ENCODE results near the gene HTR3D.
"Not testable (repeated sequence)": the region's sequence is repeated elsewhere in the genome, so short reads cannot be mapped to it uniquely, and the experiment has no call there.

The HTR3D gene

GRCh38 chr3:184016169-184016570, 15.4 kb upstream of the HTR3D start:
- DNase-seq (ENCODE audit: low read depth in 2 of 2) = no peak

GRCh38 chr3:184016811-184017671, 14.5 kb upstream of the HTR3D start:
- DNase-seq (ENCODE audit: low read depth in 2 of 2) = peak; percentile 23 to 40

DNA sequence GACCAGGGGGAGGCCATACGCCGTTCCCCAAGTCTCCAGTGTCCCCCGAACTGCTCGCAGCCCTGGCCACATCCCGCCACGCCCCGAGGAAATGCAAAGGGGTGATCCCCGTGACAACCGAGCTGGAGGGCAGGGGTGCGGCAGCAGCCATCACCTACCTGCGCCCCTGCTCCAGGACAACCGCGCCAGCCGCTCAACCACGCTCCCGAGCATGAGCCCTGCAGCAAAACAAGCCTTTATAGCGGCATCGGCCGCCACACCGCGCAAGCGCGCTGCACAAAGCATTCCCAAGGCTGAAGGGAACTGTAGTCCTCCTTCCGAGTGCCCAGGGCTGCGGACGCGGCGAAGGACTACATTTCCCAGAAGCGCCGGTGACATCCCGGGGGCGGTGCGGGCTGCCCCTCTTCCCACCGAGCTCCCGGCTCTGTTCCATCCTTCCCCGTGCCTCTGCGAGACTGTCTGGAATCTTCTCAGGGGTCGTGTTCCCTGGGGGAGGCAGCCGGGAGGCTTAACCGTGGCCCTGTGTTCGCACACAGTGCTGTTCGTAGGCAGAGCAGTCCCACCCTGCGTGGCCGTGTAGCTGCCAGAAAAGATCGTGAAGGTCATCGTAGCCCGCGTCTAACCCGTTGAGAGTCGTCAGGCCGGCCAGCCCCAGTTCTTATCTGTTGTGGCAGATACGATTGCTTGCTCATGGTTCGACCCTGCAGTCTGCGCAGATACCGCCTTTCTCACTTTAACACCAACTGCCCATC, 13.7 kb upstream of the HTR3D start, which contains the start of gene ABCC5:
TSS of gene ABCC5 (minus strand) at position 213 of the 752 bp plus-strand sequence. CDS start 3,492 bp downstream, outside the sequence.
- DNase-seq (ENCODE audit: low read depth in 2 of 2) = peak; percentile 70 to 80

GRCh38 chr3:184018424-184018973, 13.0 kb upstream of the HTR3D start:
- DNase-seq (ENCODE audit: low read depth in 2 of 2) = no peak

DNA sequence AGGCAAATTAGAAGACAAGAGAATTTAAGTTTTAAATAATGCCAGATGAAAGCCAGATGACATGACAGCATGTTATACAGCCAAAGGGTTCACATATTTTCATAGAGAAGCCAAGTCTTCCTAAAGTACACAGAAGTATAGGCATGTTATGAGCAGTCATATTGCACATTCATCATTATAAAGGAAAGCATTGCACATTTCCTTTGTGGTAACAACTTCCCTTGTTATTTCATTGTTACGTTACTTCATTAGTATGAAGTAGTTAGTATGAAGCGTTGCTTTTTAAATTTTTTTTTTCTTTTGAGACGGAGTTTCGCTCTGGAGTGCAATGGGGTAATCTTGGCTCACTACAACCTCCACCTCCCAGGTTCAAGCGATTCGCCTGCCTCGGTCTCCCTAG, 9.2 kb upstream of the HTR3D start:
- no peak for DNase-seq (ENCODE audit: low read depth in 2 of 2)

GRCh38 chr3:184025256-184025655, 6.3 kb upstream of the HTR3D start:
- DNase-seq (ENCODE audit: low read depth in 2 of 2) = not testable (repeated sequence)

GRCh38 chr3:184028275-184028890, 3.2 kb upstream of the HTR3D start:
- DNase-seq (ENCODE audit: low read depth in 2 of 2) = not testable (repeated sequence)

DNA sequence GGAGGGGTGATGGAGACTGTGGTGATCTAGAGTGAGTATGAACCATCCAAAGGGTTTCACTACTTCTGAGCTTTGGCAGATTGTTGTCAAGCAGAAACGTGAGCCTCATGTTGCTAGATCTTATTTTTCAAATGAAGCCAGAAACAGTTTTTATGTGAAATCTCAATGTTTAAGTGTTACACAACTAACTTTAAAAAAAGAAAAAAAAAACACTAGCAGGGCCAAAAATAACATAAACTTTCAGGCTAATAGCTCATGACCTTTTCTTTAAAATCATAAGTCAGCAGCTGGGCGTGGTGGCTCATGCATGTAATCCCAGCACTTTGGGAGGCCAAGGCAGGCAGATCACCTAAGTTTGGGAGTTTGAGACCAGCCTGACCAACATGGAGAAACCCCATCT, 2.1 kb upstream of the HTR3D start:
- no peak for DNase-seq (ENCODE audit: low read depth in 2 of 2)

DNA sequence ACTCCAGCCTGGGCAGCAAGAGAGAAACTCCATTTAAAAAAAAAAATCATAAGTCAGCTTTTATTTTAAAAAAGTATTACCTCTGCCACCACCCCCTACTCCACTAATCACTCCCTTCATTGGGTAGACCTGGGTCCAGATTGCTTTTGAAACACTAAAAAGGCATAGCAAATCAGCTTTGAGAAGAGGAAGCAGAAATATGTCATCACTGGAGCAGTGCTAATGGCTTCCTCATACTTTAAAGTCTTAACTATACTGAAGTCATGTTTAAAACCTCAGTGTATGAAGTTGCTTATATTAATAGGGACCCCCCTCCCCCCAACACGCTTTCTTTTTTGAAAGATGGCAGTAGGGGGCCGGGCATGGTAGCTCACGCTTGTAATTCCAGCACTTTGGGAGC, 1.0 kb upstream of the HTR3D start:
- DNase-seq (ENCODE audit: low read depth in 2 of 2) = no peak

- no peak for DNase-seq (ENCODE audit: low read depth in 2 of 2)
Observed at GRCh38 chr3:184037816-184038215, 6.3 kb downstream of the HTR3D start.

DNA sequence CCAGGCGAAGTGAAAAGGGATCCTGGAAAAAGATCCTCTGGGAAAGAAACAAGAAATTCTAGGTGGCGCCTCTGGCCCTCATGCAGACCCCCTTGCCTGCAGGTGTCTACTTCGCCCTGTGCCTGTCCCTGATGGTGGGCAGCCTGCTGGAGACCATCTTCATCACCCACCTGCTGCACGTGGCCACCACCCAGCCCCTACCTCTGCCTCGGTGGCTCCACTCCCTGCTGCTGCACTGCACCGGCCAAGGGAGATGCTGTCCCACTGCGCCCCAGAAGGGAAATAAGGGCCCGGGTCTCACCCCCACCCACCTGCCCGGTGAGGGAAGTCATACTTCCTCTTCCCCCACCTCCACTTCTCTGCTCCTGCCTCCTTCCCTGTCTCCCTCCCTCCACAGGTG, 6.8 kb downstream of the HTR3D start:
- not testable (repeated sequence) for DNase-seq (ENCODE audit: low read depth in 2 of 2)

GRCh38 chr3:184039414-184039813, 7.9 kb downstream of the HTR3D start:
- no peak for DNase-seq (ENCODE audit: low read depth in 2 of 2)

DNA sequence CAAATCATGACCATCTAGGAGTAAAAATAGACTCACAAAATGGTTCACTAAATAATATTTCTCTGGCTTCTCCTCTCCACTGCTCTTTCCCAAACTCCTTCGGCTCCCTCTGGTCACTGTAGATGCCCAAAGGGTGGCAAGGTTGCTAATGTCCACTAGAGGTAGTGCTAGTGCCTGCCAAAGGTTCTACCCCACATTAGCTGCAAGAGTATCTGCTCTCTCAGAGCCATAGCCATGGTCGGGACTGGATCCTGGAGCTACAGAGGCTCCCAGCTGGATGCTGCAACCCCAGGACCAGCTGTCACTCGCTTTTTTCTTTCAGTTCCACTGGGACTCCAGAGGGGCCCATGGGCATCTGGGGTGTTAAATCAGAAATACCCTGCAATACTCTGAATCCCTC, 8.5 kb downstream of the HTR3D start:
- no peak for DNase-seq (ENCODE audit: low read depth in 2 of 2)

DNA sequence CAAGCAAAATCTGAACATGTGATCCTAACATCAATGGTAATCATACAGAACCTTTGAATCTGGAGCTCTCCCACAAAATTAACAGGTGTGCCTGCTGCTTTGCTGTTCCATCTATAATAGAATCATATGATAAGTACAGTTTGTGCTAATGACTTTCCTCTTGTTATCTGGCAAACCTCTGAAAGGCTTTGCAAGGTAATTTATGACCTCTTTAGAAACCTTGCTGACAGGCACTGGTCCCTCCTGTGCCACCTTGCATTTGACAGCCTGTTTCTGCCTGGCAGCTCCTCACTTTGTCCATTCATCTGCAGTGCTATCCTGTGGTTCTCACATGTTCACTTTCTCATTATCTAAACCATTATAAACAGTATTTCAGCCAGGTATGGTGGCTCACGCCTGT, 11.1 kb downstream of the HTR3D start:
- DNase-seq (ENCODE audit: low read depth in 2 of 2) = no peak

DNA sequence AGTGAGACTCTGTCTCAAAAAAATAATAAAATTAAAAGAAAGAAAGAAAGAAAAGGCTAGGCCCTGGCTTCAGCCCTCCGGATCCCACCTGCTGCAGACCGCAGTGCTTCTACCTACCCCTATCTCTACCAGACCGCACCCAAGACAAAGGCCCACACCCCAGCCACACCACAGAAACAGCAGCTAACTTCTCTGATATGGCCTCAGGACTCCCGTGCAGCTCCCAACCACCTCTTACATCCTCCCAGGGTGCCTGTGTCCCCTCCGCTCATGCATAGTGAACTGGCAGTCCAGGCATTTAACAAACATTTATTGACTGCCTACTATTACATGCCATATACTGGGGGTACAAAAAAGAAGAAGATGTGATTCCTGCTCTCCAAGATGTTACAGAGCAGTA, 14.5 kb downstream of the HTR3D start:
- no peak for DNase-seq (ENCODE audit: low read depth in 2 of 2)

GRCh38 chr3:184050217-184050847, 18.8 kb downstream of the HTR3D start:
- no peak for DNase-seq (ENCODE audit: low read depth in 2 of 2)

DNA sequence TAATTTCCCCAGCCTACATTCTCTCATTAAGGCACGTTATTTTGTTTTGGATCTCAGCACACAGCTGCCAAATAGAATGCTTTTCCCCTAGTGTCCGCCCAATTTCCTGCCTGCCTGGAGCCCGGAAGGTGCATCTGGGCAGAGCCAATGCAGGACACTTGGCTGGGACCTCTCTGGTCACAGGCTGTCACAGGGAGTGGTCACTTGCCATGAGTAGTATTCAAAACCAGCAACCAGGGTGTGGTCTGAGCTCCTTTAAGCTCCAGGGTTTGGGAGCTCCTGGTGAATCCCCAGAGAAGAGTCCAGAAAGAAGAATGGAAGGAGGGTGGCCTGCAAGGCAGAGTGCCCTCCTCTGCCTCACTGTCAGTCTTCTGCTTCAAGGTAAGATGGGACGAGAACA, 21.2 kb downstream of the HTR3D start, which contains the start of gene HTR3C:
TSS of gene HTR3C (plus strand) at position 281 of the 400 bp plus-strand sequence. CDS start at position 315, 34 bp downstream.
- no peak for DNase-seq (ENCODE audit: low read depth in 2 of 2)

DNA sequence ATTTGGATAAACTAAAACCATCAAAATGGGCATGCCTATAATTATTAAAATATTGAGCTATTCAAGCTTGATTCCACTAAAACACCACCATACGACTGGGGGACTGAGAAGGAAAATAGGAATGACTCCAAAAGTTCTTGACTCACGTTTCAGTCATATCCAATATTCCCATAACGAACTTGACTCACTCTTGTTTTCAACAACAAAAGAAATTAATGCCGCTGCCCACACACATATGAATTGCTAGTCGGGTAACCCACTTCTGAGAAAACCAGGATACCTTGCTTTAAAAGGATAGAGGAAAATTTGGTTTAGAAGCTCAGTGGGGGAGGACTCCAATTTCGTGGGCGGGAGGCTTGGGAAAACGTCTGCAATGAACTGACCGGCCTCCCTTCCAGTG, 26.5 kb downstream of the HTR3D start:
- no peak for DNase-seq (ENCODE audit: low read depth in 2 of 2)

- DNase-seq (ENCODE audit: low read depth in 2 of 2) = no peak
Observed at GRCh38 chr3:184059424-184059823, 27.9 kb downstream of the HTR3D start.

GRCh38 chr3:184062637-184063036, 31.1 kb downstream of the HTR3D start:
- no peak for DNase-seq (ENCODE audit: low read depth in 2 of 2)

GRCh38 chr3:184066211-184066610, 34.7 kb downstream of the HTR3D start:
- no peak for DNase-seq (ENCODE audit: low read depth in 2 of 2)
